GM10248 (cell line): ENCODE measurements around the gene APBA1.

Experiments
- CTCF ChIA-PET: fragments of 300-600 bp; sonication (Branson Sonifier 250); formaldehyde crosslinking; extraction: SDS; loops from one replicate; lab custom pipeline; 2021; ENCODE audit warnings: antibody characterized with exemption; lab: Yijun Ruan, JAX
- POLR2A ChIA-PET: fragments of 350-650 bp; sonication (Branson Sonifier 250); formaldehyde crosslinking; extraction: SDS; loops from one replicate; lab custom pipeline; 2020; ENCODE audit warnings: antibody characterized with exemption; lab: Yijun Ruan, JAX
- DNase-seq: peaks from one replicate; pipeline ENCODE4 v3.0.0; 2012; ENCODE audit errors: extremely low spot score
- TF ChIP-seq, protein P1 (sequence below): IDR thresholded peaks from 2 replicates; pipeline ENCODE4 v1.5.1; 2012; ENCODE audit warnings: mild to moderate bottlenecking, low read depth; ENCODE audit errors: extremely low read depth, missing control alignments, control extremely low read depth

Gene APBA1

DNA sequence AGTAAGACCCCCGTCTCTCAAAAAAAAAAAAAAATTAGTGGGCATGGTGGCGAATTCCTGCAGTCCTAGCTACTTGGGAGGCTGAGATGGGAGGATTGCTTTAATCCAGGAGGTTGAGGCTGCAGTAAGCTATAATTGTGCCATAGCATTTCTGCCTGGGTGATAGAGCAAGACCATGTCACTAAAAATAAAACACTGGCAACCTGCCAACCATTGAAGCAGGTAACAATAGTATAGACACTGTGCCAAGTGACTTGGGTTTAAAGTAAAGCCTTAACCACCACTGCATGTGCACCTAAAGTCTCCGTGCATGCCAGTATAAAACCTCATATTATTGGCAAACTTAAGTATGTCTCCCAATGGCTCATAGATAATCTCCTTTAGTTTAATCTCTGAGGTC, 3.4 kb upstream of the APBA1 start:
- CTCF ChIA-PET: interaction anchor here (0.8 kb wide), 1 partner anchor 10 kb away, joined by 3 read pairs; no protein-coding TSS in a partner anchor
- no peak for DNase-seq

DNA sequence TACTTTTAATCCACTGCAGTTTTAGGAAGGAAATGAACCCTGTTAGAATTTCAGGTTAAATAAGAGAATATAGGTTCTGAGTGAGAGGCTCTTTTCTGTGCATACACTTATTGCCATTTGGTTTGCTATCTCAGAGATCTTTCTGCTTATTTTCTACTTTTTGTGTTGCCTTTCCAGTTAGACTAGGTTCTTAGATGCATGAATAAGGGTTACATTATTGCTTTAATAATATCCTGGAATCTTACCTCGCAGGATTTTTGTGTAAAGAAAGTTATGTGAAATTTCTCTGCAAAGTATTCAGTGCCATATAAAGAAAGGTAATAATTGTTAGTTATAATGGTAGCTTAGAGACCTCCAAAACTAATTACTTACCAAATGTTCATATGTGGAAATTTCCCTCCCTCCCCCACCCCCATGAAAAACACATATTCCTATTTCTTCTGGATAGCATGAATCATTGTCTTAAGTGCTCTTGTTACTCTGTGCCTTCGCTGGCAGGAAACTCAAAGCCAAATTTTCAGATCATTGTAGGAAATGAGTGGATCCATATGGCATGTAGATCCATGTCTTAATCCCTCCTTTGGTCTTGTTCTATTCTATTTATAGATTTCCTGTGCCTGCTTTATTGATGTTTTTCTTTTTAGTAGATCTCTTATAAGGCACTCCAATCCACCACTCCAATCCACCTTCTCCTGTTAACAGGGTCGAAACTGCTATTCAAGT, 2.7 kb upstream of the APBA1 start:
- no peak for DNase-seq
- POLR2A ChIA-PET: no interaction called here
- CTCF ChIA-PET: interaction anchor here (0.8 kb wide), 1 partner anchor 10 kb away, joined by 3 read pairs; no protein-coding TSS in a partner anchor
- TF ChIP-seq, protein P1, sequence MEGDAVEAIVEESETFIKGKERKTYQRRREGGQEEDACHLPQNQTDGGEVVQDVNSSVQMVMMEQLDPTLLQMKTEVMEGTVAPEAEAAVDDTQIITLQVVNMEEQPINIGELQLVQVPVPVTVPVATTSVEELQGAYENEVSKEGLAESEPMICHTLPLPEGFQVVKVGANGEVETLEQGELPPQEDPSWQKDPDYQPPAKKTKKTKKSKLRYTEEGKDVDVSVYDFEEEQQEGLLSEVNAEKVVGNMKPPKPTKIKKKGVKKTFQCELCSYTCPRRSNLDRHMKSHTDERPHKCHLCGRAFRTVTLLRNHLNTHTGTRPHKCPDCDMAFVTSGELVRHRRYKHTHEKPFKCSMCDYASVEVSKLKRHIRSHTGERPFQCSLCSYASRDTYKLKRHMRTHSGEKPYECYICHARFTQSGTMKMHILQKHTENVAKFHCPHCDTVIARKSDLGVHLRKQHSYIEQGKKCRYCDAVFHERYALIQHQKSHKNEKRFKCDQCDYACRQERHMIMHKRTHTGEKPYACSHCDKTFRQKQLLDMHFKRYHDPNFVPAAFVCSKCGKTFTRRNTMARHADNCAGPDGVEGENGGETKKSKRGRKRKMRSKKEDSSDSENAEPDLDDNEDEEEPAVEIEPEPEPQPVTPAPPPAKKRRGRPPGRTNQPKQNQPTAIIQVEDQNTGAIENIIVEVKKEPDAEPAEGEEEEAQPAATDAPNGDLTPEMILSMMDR: no peak

More for the DNA sequence above, 3.4 kb upstream of the APBA1 start:
- TF ChIP-seq, protein P1: no peak
- POLR2A ChIA-PET: no interaction called here

DNA sequence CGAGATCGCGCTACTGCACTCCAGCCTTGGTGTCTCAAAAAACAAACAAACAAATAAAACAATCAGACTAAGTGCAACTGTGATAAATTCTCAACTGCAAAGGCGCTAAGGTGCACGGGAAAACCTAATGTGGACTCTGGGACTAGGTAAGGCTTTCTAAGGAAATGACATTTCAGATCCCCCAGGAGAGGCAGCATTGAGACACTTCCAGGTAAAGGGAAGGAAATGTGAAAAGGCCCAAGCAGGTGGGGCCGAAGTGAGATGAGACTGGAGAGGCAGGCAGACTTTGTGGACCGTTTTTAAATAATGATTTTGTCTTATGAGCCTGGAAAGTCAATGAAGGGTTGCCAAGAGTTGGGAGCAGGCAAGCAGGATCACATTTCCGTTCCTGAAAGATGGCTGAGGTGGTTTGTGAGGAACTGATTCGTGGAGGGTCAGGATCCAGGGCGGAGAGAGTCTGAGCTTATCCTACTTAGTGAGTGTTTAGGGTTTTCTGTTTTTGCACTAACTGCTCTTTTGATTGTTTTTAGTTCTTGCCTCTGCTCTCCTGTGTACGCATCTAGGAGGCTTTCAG, 2.0 kb upstream of the APBA1 start:
- DNase-seq: no peak
- POLR2A ChIA-PET: no interaction called here
- CTCF ChIA-PET: interaction anchor here (1.0 to 2.3 kb wide), 6 partner anchors 11 to 252 kb away, joined by 3 to 10 read pairs (median 6); no protein-coding TSS in a partner anchor
- TF ChIP-seq, protein P1: no peak

DNA sequence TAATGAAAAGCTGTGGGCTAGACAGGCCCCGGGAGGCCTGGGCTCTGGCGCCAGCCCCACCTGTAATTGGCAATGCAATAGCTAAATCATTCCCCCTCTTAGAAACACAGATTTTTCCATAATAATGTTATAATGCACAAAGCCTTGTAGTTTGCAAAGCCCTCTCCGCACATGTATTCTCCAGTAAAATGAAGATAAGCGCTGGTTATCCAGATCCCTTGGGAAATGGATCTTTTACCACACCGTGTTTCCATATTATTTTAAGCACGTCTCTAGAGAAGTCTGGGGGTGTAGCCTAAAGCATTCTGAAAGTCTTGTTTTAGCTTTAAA, 1.1 kb upstream of the APBA1 start:
- ChIA-PET POLR2A (no interaction called here), CTCF (interaction anchor here (0.7 to 2.4 kb wide), 21 partner anchors 10 to 438 kb away, joined by 3 to 14 read pairs (median 4); no protein-coding TSS in a partner anchor)
- TF ChIP-seq, protein P1: no peak
- DNase-seq: no peak

DNA sequence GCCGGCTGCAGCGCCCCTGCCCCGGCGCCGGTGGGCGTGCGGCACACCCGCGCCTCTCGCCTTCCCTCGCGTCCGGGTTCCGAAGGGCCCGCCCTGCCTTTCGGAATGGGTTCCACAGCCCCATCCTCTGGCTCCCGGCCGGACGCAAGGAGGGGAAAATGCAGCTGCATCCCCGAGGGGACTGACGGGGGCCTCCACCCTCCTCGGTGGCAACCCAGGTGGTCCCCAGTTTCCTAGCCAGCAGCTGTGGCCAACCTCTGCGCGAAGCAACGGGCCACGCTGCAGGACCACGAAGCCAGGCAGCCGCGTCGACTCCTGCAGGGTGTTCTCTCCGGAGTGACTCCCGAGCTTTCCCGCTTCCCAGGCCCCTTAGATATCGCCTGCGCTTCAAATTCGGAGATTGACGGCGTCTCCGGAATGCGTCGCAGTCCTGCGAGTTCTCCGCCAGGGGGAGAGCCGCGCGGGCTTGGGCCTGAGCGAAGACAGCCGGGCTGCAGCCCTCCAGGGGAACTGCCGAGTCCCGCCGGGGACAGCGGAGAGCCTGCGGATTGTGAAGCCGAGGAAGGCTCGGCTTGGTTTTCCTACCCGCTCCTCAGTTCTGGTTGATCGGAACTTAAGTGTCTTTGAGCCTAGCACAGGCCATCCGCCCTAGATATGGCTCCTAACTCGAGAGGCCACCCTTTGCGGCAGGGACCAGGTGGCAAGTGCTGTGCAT, 582 bp upstream of the APBA1 start:
- TF ChIP-seq, protein P1: peak; percentile 92
- ChIA-PET POLR2A (no interaction called here), CTCF (interaction anchor here (0.7 to 2.4 kb wide), 27 partner anchors 9 to 438 kb away, joined by 3 to 14 read pairs (median 4); no protein-coding TSS in a partner anchor)
- DNase-seq: peak; percentile 81

DNA sequence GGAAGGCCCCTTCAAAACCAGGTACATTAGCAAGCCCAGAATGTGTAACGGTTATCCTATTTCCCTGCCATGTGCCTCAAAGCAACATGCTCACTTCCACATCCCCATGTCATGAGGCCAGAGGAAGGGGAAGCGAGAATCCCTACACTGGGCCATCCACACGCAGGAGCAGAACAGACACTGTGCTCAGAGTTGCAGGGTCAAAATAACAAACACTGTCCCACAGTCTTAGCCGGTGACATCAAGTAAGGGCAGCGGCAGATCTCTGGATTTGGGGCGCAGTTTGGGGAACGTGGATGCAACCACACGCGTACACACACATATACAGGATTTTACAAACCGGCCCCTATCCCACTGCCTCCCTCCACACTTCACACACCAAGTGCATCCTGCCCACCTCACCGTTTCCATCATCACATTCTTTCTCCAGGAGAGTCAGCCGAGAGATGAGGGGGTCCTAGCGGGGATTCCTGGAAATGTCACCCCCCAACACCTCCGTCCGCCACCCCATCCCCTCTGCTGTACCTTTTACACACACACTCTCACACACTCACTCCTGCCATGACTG, 776 bp downstream of the APBA1 start:
- ChIA-PET POLR2A (no interaction called here), CTCF (interaction anchor here (1.1 to 2.4 kb wide), 4 partner anchors 10 to 61 kb away, joined by 3 to 14 read pairs (median 4); no protein-coding TSS in a partner anchor)
- DNase-seq: no peak
- TF ChIP-seq, protein P1: no peak
